ENCODE results near the gene ERN2.
"Not testable (repeated sequence)": the region's sequence is repeated elsewhere in the genome, so short reads cannot be mapped to it uniquely, and the experiment has no call there.

ERN2 gene

DNA sequence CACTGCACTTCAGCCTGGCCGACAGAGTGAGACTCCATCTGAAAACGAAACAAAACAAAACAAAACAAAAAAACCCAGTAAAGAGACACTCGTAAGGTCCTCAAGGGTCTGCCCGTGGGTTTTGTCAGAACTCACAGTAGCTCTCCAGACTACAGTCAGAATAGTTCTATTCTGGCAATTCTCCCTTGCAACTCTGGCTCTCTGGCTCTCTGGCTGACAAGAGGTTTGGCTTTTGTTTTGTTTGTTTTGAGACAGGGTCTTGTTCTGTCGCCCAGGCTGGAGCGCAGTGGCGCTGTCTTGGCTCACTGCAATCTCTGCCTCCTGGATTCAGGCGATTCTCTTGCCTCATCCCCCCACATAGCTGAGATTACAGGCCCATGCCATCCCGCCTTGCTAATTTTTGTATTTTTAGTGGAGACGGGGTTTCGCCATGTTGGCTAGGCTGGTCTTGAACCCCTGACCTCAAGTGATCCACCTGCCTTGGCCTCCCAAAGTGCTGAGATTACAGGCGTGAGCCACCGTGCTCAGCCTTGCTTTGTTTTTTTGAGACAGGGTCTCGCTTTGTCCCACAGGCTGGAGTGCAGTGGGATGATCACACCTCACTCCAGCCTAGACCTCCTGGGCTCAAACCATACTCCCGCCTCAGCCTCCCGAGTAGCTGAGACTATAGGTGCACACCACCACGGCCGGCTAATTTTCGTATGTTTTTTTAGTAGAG is 21.3 kb upstream of the ERN2 start:
- Mint-ChIP-seq H3K4me1 (ENCODE audit: low read depth) (peaks cover 4% of the 10 kb centered on the region), H3K36me3 (ENCODE audit: low read depth) (no peaks in the 10 kb centered on the region), H3K27me3 (ENCODE audit: low read depth) (peaks cover 5% of the 10 kb centered on the region), H3K9me3 (no peaks in the 10 kb centered on the region), H3K27ac (no peak overlapping the region), H3K4me3 (no peak overlapping the region)
- no peak for DNase-seq (ENCODE audit: low spot score)

DNA sequence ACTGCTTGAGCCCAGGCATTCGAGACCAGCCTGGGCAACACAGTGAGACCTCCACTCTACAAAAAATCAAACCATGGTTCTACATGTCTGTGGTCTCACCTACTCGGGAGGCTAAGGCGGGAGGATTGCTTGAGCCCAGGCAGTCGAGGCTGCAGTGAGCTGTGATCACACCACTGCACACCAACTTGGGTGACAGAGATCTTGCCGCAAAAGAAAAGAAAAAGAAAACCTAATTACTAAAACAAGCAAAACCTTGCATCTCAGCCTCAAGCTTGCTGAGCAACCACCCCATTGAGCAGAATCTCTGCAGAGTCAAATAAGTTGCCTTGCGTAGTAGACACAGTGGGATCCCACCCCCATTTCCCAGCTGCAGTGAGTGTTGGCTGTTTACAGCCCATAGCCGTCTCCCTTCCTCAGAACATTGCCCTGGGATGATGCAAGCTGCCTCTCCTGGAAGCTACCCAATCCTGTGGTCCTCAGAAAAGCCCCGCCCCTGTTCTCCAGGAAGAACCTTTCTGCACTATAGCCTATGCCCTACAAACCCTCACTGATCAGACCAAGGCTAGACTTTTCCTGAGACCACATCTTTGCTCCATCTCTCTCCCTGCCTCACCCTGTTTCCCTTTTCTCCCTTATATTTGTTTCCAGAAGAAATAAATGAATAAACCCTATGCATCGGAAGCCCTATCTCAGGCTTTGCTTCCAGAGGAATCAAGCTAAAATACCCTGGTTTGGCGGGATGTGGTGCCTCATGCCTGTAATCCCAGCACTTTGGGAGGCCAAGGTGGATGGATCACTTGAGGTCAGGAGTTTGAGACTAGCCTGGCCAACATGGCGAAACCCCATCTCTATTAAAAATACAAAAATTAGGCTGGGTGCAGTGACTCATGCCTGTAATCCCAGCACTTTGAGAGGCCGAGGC is 16.7 kb upstream of the ERN2 start:
- Mint-ChIP-seq H3K36me3 (ENCODE audit: low read depth) (no peaks in the 10 kb centered on the region), H3K4me3 (no peak overlapping the region), H3K27ac (no peak overlapping the region), H3K9me3 (no peaks in the 10 kb centered on the region), H3K27me3 (ENCODE audit: low read depth) (no peaks in the 10 kb centered on the region), H3K4me1 (ENCODE audit: low read depth) (peaks cover 4% of the 10 kb centered on the region)
- no peak for DNase-seq (ENCODE audit: low spot score)

DNA sequence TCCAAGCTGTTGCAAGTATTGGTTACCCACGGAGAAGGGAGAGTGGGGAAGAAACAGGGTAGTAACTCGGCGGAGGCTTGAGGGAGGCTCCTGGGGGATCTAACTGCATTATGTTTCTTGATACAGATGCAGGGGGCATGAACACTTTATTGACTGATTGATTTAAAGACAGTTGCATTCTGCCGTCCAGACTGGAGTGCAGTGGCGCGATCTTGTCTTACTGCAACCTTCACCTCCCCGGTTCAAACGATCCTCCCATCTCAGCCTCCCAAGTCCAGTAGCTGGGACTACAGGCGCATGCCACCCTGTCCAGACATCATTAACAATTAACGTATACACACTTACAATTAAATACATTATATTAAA is 15.1 kb upstream of the ERN2 start:
- peaks cover 2% of the 10 kb centered on the region for H3K4me1 Mint-ChIP-seq (ENCODE audit: low read depth)
- H3K27ac Mint-ChIP-seq = no peak overlapping the region

DNA sequence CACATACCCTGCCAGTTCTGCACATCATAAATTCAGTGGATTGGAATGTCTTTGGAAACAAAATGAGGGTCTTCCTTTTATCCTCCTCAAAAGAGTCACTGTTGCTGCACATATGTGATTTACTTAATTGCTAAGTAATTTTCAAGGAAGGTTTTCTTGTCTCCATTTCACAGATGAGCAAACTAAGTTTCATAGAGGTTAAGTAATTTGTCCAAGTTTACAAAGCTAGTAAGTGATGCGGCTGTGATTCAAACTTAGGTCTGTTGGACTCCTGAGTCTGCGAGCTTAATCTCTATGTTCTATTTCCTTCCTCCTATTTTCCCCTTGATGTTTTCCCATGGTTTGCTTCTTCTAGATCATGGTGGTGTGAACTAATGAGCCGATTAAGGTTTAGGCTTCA is 13.7 kb upstream of the ERN2 start:
- Mint-ChIP-seq H3K4me3 (no peak overlapping the region), H3K27me3 (ENCODE audit: low read depth) (no peaks in the 10 kb centered on the region), H3K9me3 (no peaks in the 10 kb centered on the region), H3K27ac (no peak overlapping the region), H3K36me3 (ENCODE audit: low read depth) (no peaks in the 10 kb centered on the region), H3K4me1 (ENCODE audit: low read depth) (peaks cover 2% of the 10 kb centered on the region)
- DNase-seq (ENCODE audit: low spot score) = no peak

More for the DNA sequence above, 15.1 kb upstream of the ERN2 start:
- H3K36me3 Mint-ChIP-seq (ENCODE audit: low read depth) = no peaks in the 10 kb centered on the region
- no peaks in the 10 kb centered on the region for H3K9me3 Mint-ChIP-seq
- H3K4me3 Mint-ChIP-seq = no peak overlapping the region
- DNase-seq (ENCODE audit: low spot score) = no peak
- no peaks in the 10 kb centered on the region for H3K27me3 Mint-ChIP-seq (ENCODE audit: low read depth)

DNA sequence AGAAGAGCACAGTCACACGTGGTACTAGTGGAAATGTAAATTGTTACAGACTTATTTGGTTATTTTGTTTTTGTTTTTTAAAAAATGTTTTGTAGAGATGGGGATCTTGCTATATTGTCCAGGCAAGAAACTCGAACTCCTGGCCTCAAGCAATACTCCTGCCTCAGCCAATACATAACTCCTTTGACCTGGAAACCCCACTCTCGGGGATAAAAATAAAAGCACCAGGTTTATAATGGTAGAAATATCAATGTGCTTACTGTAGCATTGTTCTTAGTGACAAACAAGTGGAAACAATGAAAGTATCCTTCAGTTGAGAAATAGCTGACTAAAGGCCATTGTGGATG is 11.7 kb upstream of the ERN2 start:
- Mint-ChIP-seq H3K9me3 (no peaks in the 10 kb centered on the region), H3K36me3 (ENCODE audit: low read depth) (no peaks in the 10 kb centered on the region), H3K4me1 (ENCODE audit: low read depth) (peaks cover 2% of the 10 kb centered on the region), H3K4me3 (no peak overlapping the region), H3K27ac (no peak overlapping the region), H3K27me3 (ENCODE audit: low read depth) (peaks cover 7% of the 10 kb centered on the region)
- DNase-seq (ENCODE audit: low spot score) = no peak

DNA sequence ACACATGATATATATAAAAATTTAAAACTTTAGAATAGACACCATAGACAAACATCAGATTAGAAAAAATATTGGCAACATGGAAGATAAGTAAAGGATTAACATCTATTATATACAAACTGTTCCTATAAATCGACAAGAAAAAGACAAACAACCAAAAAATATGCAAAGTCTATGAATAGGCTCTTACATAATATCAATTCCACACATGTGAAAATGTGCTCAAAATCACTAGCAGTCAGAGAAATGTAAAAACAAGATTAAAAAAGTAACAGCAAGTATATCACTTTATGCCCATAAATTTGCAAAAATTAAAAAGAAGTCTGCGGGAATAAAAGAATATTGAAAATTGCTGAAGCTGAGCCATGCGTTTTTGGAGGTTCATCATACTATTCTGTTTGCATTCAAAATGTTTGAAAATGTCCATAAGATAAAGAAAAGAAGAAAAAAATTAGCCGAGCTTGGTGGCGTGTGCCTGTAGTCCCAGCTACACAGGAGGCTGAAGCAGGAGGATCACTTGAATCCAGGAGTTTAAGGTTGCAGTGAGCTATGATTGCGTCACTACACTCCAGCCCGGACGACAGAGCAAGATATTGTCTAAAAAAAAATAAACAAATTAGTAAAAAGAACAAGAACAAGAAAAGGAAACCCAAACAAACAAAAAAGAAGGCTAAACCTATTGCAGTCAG is 11.2 kb upstream of the ERN2 start:
- Mint-ChIP-seq H3K4me3 (no peak overlapping the region), H3K9me3 (no peaks in the 10 kb centered on the region), H3K36me3 (ENCODE audit: low read depth) (no peaks in the 10 kb centered on the region), H3K4me1 (ENCODE audit: low read depth) (peaks cover 2% of the 10 kb centered on the region), H3K27me3 (ENCODE audit: low read depth) (peaks cover 7% of the 10 kb centered on the region), H3K27ac (no peak overlapping the region)
- no peak for DNase-seq (ENCODE audit: low spot score)

DNA sequence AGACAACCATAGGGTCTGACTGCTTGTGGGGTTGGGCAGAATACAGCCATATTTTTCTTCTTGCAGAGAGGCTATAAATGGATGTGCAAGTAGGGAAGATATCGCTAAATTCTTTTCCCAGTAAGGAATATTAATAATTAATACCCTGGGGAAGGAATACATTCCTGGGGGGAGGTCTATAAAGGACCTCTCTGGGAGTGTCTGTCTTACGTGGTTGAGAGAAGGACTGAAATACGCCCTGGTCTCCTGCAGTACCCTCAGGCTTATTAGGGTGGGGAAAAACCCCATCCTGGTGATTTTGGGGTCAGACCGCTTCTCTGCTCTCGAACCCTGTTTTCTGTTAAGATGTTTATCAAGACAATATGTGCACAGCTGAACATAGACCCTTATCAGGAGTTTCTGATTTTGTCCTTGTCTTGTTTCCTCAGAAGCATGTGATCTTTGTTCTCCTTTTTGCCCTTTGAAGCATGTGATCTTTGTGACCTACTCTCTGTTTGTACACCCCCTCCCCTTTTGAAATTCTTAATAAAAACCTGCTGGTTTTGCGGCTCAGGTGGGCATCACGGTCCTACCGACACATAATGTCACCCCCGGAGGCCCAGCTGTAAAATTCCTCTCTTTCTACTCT is 9.7 kb upstream of the ERN2 start:
- peaks cover 13% of the 10 kb centered on the region for H3K27me3 Mint-ChIP-seq (ENCODE audit: low read depth)
- H3K9me3 Mint-ChIP-seq; H3K36me3 Mint-ChIP-seq (ENCODE audit: low read depth); H3K27ac Mint-ChIP-seq; H3K4me3 Mint-ChIP-seq; H3K4me1 Mint-ChIP-seq (ENCODE audit: low read depth); DNase-seq (ENCODE audit: low spot score): not testable (repeated sequence)

DNA sequence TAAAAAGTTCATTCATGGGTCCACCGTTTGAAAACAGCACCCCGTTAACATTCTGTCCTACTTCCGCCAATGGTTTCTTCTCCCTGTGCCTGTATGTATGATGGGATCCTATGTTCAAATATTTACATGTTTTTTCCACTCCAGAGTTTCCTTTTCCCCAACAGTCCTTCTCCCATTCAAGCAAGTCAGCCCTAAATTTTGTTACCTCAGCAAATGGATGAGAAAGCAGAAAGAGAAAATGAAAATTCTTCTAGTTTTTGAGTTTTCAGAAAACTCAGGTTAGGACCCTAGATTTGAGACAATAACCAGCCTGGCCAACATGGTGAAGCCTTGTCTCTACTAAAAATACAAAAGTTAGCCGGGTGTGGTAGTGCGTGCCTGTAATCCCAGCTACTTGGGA is 3.5 kb upstream of the ERN2 start:
- H3K4me3 Mint-ChIP-seq = no peak overlapping the region
- no peaks in the 10 kb centered on the region for H3K36me3 Mint-ChIP-seq (ENCODE audit: low read depth)
- H3K4me1 Mint-ChIP-seq (ENCODE audit: low read depth) = no peaks in the 10 kb centered on the region
- no peak for DNase-seq (ENCODE audit: low spot score)
- no peak overlapping the region for H3K27ac Mint-ChIP-seq
- H3K27me3 Mint-ChIP-seq (ENCODE audit: low read depth) = peaks cover 46% of the 10 kb centered on the region
- no peaks in the 10 kb centered on the region for H3K9me3 Mint-ChIP-seq

DNA sequence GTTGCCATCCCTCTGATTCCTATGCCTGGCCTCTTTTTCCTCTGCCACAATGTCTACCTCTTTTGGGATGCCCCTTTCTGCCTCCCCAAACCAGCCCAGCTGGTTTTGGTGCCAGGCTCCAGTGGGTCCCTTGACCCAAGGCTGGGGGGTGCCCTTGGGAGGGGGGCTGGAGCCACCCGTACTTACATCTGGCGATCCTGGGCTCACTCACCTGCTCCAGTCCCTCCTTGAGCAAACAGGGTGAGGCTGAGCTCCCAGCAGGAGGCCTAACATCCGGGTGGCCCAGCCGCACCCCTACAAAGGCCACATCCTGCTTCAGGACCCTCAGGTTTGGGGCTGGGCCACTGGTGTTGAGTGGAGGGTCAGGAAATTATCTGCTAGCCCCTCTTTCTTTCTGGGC is 1.2 kb downstream of the ERN2 start:
- Mint-ChIP-seq H3K27me3 (ENCODE audit: low read depth) (peaks cover 36% of the 10 kb centered on the region), H3K9me3 (peaks cover 9% of the 10 kb centered on the region), H3K4me1 (ENCODE audit: low read depth) (no peaks in the 10 kb centered on the region), H3K4me3 (no peak overlapping the region), H3K27ac (no peak overlapping the region), H3K36me3 (ENCODE audit: low read depth) (no peaks in the 10 kb centered on the region)
- no peak for DNase-seq (ENCODE audit: low spot score)

DNA sequence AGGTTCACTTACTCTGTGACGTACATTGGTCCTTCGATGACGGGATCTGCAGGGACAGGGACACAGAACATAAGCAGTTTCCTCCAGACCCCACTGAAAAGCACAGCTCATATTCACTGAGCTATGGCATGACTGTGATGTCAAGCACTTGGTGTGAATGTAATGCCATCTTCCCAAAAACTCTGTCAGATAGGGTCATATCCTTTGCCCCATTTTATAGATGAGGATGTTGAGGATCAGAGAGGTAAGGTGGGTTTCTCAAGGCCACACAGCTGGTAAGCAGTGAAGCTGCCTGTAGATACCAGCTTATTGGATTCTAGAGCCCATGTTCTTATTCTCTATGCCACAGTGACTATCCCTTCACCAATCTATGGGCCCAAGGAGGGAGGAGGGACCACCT is 2.5 kb downstream of the ERN2 start:
- Mint-ChIP-seq H3K27ac (no peak overlapping the region), H3K9me3 (peaks cover 9% of the 10 kb centered on the region), H3K27me3 (ENCODE audit: low read depth) (peaks cover 31% of the 10 kb centered on the region), H3K4me3 (no peak overlapping the region), H3K36me3 (ENCODE audit: low read depth) (no peaks in the 10 kb centered on the region), H3K4me1 (ENCODE audit: low read depth) (no peaks in the 10 kb centered on the region)
- DNase-seq (ENCODE audit: low spot score) = no peak

DNA sequence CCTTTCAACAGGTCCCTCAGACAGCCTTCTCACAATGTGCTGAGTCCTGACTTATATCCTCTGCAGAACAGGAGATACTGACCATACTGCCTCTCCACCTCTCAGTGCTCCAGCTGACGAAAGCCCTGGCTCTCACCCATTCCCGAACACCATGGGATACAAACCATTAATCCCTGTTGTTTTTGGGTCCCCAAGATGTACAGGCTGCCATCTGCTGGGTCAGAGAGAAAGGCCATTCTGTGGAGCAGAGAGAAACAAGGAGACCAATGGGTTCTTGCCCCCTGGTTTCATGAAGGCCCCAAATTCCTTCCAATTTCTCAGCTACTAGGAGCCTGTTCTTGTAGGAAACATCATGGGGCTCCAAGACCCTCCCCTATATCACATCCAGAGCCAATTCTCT is 3.0 kb downstream of the ERN2 start:
- H3K4me1 Mint-ChIP-seq (ENCODE audit: low read depth) = no peaks in the 10 kb centered on the region
- DNase-seq (ENCODE audit: low spot score) = no peak
- H3K36me3 Mint-ChIP-seq (ENCODE audit: low read depth) = no peaks in the 10 kb centered on the region
- H3K27ac Mint-ChIP-seq = no peak overlapping the region
- H3K27me3 Mint-ChIP-seq (ENCODE audit: low read depth) = peaks cover 30% of the 10 kb centered on the region
- peaks cover 9% of the 10 kb centered on the region for H3K9me3 Mint-ChIP-seq
- no peak overlapping the region for H3K4me3 Mint-ChIP-seq

DNA sequence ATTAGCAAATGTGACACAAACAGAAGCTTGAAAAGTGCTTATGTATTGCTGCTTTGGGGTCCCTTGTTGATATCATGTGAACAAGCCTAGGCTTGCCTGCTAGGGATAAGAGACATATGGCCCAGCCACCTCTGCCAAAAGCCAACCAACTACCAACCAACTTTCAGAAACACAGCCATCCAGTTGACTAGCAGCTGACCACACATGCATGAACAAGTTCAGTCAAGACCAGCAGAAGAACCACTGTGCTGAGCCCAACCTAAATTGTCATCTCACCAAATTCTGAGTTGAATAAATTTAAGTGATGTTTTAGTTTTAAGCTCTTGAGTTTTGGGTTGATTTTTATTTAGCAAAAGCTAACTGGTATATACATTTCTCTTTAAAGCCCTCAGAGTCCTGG is 3.5 kb downstream of the ERN2 start:
- no peak for DNase-seq (ENCODE audit: low spot score)
- peaks cover 27% of the 10 kb centered on the region for H3K27me3 Mint-ChIP-seq (ENCODE audit: low read depth)
- H3K9me3 Mint-ChIP-seq = peaks cover 9% of the 10 kb centered on the region
- no peak overlapping the region for H3K27ac Mint-ChIP-seq
- no peaks in the 10 kb centered on the region for H3K4me1 Mint-ChIP-seq (ENCODE audit: low read depth)
- H3K4me3 Mint-ChIP-seq = no peak overlapping the region
- H3K36me3 Mint-ChIP-seq (ENCODE audit: low read depth) = no peaks in the 10 kb centered on the region

DNA sequence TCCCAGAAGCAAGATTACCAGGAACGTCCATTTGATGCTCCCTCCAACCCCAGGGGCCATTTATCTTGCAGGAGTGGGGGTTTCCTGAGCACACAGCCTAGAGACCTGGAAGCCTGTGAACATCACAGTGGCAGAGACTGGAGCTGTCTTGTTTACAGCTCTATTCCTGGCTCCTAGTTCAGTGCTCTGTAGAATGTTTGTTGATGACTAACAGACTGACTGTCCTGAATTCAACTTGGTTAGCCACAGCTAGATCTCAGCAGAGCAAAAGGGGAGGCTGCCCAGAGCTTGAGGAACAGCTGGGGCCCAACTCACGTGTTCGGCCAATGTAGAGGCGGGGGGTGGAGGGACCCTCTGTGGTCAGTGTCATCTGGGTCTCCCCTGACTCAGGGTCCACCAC is 6.6 kb downstream of the ERN2 start:
- no peak for DNase-seq (ENCODE audit: low spot score)
- no peaks in the 10 kb centered on the region for H3K36me3 Mint-ChIP-seq (ENCODE audit: low read depth)
- H3K4me3 Mint-ChIP-seq = no peak overlapping the region
- H3K27ac Mint-ChIP-seq = no peak overlapping the region
- peaks cover 7% of the 10 kb centered on the region for H3K27me3 Mint-ChIP-seq (ENCODE audit: low read depth)
- H3K4me1 Mint-ChIP-seq (ENCODE audit: low read depth) = no peaks in the 10 kb centered on the region
- peaks cover 19% of the 10 kb centered on the region for H3K9me3 Mint-ChIP-seq

DNA sequence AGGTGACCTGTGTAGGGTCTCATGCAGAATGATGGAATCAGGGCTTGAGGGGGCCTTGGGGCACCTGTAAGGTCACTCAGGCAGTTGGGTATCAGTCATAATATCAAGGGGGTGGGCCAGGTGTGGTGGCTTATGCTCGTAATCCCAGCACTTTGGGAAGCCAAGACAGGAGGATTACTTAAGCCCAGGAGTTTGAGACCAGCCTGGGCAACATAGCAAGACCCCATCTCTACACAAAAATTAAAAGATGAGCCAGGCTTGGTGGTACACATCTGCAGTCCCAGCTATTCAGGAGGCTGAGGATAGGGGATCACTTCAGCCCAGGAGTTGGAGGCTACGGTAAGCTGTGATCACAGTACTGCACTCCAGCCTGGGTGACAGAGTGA is 7.5 kb downstream of the ERN2 start:
- DNase-seq (ENCODE audit: low spot score) = no peak
- Mint-ChIP-seq H3K27me3 (ENCODE audit: low read depth) (peaks cover 2% of the 10 kb centered on the region), H3K4me3 (no peak overlapping the region), H3K4me1 (ENCODE audit: low read depth) (no peaks in the 10 kb centered on the region), H3K27ac (no peak overlapping the region), H3K36me3 (ENCODE audit: low read depth) (no peaks in the 10 kb centered on the region), H3K9me3 (peaks cover 19% of the 10 kb centered on the region)

Measured in T-helper 2 cell treated with Interferon-gamma antibody and Interleukin-4, amounts not matched to agents 5 μg/mL and 100 μg/mL, for 36 hours (primary cell).